ENCODE data around the gene SLC9A6. TPM values are rescaled to one million over a fixed set of nuclear protein-coding genes. Genes with fewer than 3 reads are reported as not detected.

Gene SLC9A6
- total and polyA plus RNA-seq, 2 of the 8 experiments (the other 6 are each of a cell fraction or from before 2014, with no cell fraction given) = 8.0 to 14.1 TPM

GRCh38 chrX:136030303-136031191 lies 45.3 kb downstream of the SLC9A6 start:
- H4K8ac ChIP-seq (ENCODE audit: extremely low read depth, insufficient read depth, low read length) = no peak overlapping the region
- no peaks in the 10 kb centered on the region for H3K27me3 ChIP-seq (replicated peaks in 1 of 4; ENCODE audit: control insufficient read depth in 3 of 4, extremely low read depth in 1 of 4, insufficient read depth in 3 of 4, low read length in 3 of 4)
- ChIA-PET CTCF (ENCODE audit: partially characterized antibody) (interaction anchor here (3.2 to 3.4 kb wide), 2 partner anchors 133 to 179 kb away, joined by 32 to 41 read pairs; no protein-coding TSS in a partner anchor), POLR2A (ENCODE audit: partially characterized antibody) (interaction anchor here (0.7 to 1.2 kb wide), 2 partner anchors 10 to 49 kb away, joined by 3 read pairs; no protein-coding TSS in a partner anchor)
- H2AFZ ChIP-seq (ENCODE audit: low read length) = no peak overlapping the region
- no peaks in the 10 kb centered on the region for H3K4me1 ChIP-seq (replicated peaks in 1 of 4; ENCODE audit: control insufficient read depth in 3 of 4, insufficient read depth in 4 of 4, low read length in 3 of 4)
- H3K23ac ChIP-seq (ENCODE audit: insufficient read length) = no peak overlapping the region
- no peak overlapping the region for H3K14ac ChIP-seq (ENCODE audit: insufficient read length)
- H2BK20ac ChIP-seq (ENCODE audit: low read length) = no peak overlapping the region
- H2BK5ac ChIP-seq (ENCODE audit: low read depth, low read length) = no peak overlapping the region
- H4K20me1 ChIP-seq (replicated peaks in 1 of 2; ENCODE audit: control insufficient read depth in 1 of 2, insufficient read depth in 2 of 2, low read length in 2 of 2) = peaks cover 0 to 3% of the 10 kb centered on the region in 2 experiments
- FAIRE-seq (no peak), DNase-seq (ENCODE audit: low read depth in 1 of 2, low spot score in 2 of 2) (no peak)
- H3K23me2 ChIP-seq (ENCODE audit: low read depth, low read length) = no peaks in the 10 kb centered on the region
- no peak overlapping the region for H3K56ac ChIP-seq (replicated peaks; ENCODE audit: insufficient read length, low read depth, low read length)
- H3K18ac ChIP-seq (ENCODE audit: extremely low read depth, low read length) = no peak overlapping the region
- H2BK12ac ChIP-seq (ENCODE audit: low read depth, low read length) = no peak overlapping the region
- no peak overlapping the region for H4K5ac ChIP-seq (ENCODE audit: insufficient read length, low read depth, low read length)
- TF ChIP-seq CTCF (IDR thresholded peaks at IDR 0.05; ENCODE audit: control extremely low read depth in 1 of 3, insufficient read depth in 1 of 3, low read depth in 1 of 3, low read length in 3 of 3) (no peak), RAD21 (IDR thresholded peaks at IDR 0.05 in 1 of 2, conservative IDR thresholded peaks at IDR 0.05 in 1 of 2; ENCODE audit: low read depth in 2 of 2, low read length in 2 of 2) (no peak), ATF3 (IDR thresholded peaks at IDR 0.05; ENCODE audit: insufficient read depth, low read depth, low read length) (no peak), YY1 (IDR thresholded peaks at IDR 0.05; ENCODE audit: low read depth, low read length) (no peak)
- no peaks in the 10 kb centered on the region for H3K79me1 ChIP-seq (ENCODE audit: low read depth, low read length)
- no peak overlapping the region for H3K9ac ChIP-seq (replicated peaks in 1 of 4; ENCODE audit: extremely low read depth in 1 of 4, low read depth in 3 of 4, low read length in 3 of 4)
- no peak overlapping the region for H3K4me3 ChIP-seq (ENCODE audit: extremely low read depth in 1 of 4, insufficient read depth in 2 of 4, low read depth in 3 of 4, low read length in 4 of 4)
- no peak overlapping the region for H3K27ac ChIP-seq (ENCODE audit: low read depth, low read length)
- H2BK120ac ChIP-seq (replicated peaks; ENCODE audit: low read depth, low read length) = no peak overlapping the region
- H4K91ac ChIP-seq (replicated peaks; ENCODE audit: insufficient read length, low read length) = no peak overlapping the region
- H2BK15ac ChIP-seq (ENCODE audit: low read length) = no peak overlapping the region
- no peak overlapping the region for H3K4me2 ChIP-seq (ENCODE audit: insufficient read depth in 1 of 2, low read depth in 2 of 2, low read length in 2 of 2)
- H2AK5ac ChIP-seq (ENCODE audit: low read depth, low read length) = no peak overlapping the region
- no peak overlapping the region for H3K4ac ChIP-seq (replicated peaks; ENCODE audit: insufficient read length, low read depth, low read length)
- no peaks in the 10 kb centered on the region for H3K9me3 ChIP-seq (ENCODE audit: insufficient read depth in 2 of 2, low read depth in 1 of 2, low read length in 1 of 2)
- H3K79me2 ChIP-seq (ENCODE audit: control insufficient read depth in 1 of 2, insufficient read depth in 2 of 2, low read length in 2 of 2) = no peaks in the 10 kb centered on the region
- 98% methylated on average over 8 of the region's 9 CpGs; no CpG with 5 or more reads in 1 of the 2 experiments for WGBS, 2 experiments (ENCODE audit: extremely low coverage in 1 of 2, insufficient coverage in 1 of 2, insufficient read length in 1 of 2, insufficient replicate concordance in 2 of 2, low coverage in 1 of 2, low lambda C conversion rate in 2 of 2, missing lambda C conversion rate in 1 of 2)
- H3K36me3 ChIP-seq (ENCODE audit: control insufficient read depth in 2 of 4, insufficient read depth in 4 of 4, low read length in 3 of 4) = peaks cover 0 to 6% (median 0%) of the 10 kb centered on the region in 4 experiments; a peak in 2 of 8 replicates
